Measurements from ENCODE around the gene ANO9.

DNA sequence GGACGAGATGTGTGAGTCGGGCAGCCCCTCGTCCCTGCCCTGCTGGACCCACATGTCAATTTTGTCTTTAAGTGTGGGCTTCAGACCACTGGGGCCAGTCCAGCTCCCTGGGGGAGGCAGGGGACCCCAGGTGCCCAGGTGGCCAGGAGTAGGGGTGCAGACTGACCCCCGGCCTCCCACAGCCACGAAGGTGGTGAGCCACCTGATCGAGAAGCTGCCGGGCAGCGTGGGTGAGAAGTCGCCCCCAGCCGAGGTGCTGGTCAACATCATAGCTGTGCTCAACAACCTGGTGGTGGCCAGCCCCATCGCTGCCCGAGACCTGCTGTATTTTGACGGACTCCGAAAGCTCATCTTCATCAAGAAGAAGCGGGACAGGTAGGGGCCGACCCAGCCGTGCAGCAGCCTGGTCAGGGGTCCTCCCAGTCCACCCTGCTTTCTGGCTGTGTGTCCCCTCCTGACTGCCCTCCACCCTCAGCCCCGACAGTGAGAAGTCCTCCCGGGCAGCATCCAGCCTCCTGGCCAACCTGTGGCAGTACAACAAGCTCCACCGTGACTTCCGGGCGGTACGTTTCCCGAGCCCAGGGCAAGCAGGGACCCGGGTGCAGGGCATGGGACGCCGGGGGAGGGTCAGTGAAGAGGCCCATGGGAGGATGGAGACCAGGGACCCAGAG is 37.9 kb downstream of the ANO9 start:
- TF ChIP-seq, protein P1, sequence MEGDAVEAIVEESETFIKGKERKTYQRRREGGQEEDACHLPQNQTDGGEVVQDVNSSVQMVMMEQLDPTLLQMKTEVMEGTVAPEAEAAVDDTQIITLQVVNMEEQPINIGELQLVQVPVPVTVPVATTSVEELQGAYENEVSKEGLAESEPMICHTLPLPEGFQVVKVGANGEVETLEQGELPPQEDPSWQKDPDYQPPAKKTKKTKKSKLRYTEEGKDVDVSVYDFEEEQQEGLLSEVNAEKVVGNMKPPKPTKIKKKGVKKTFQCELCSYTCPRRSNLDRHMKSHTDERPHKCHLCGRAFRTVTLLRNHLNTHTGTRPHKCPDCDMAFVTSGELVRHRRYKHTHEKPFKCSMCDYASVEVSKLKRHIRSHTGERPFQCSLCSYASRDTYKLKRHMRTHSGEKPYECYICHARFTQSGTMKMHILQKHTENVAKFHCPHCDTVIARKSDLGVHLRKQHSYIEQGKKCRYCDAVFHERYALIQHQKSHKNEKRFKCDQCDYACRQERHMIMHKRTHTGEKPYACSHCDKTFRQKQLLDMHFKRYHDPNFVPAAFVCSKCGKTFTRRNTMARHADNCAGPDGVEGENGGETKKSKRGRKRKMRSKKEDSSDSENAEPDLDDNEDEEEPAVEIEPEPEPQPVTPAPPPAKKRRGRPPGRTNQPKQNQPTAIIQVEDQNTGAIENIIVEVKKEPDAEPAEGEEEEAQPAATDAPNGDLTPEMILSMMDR (IDR thresholded peaks at IDR 0.05), result no peak
- TF ChIP-seq POLR2A (IDR thresholded peaks at IDR 0.05), result no peak

All from esophagus squamous epithelium (tissue), 4 donors.